Fibroblast of skin of back (primary cell): ENCODE results near the gene SEMA5B.

ENCODE experiments used
- DNase-seq: peaks from one replicate; pipeline ENCODE4 v3.0.0-alpha.2; 2013

SEMA5B gene

GRCh38 chr3:122969585-122970469 is 57.7 kb downstream of the SEMA5B start:
- peak; percentile 63 for DNase-seq

GRCh38 chr3:122967765-122968164 is 59.8 kb downstream of the SEMA5B start:
- no peak for DNase-seq

- no peak for DNase-seq
These were observed 60.2 kb downstream of the SEMA5B start for GRCh38 chr3:122967356-122967755.

DNA sequence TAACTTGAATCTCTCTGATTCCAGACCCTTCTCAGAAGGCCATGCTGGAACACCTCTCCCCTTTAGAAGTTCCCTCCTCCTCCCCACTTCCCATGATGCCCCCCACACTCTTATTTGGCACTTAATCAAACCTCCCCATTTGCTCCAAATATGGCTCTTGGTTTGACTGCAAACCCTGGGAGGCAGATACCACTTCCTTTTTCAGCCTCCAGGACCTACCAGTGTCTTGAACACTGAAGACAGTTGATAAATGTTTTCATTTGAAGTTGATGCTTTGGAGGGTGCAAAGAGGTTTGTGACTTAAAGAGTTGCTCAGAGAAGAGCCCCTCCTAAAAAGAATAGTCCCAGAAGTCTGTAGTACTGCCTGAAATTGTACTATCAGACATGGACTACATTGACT is 61.5 kb downstream of the SEMA5B start:
- no peak for DNase-seq

- no peak for DNase-seq
These were observed 62.8 kb downstream of the SEMA5B start for GRCh38 chr3:122964811-122965210.

DNA sequence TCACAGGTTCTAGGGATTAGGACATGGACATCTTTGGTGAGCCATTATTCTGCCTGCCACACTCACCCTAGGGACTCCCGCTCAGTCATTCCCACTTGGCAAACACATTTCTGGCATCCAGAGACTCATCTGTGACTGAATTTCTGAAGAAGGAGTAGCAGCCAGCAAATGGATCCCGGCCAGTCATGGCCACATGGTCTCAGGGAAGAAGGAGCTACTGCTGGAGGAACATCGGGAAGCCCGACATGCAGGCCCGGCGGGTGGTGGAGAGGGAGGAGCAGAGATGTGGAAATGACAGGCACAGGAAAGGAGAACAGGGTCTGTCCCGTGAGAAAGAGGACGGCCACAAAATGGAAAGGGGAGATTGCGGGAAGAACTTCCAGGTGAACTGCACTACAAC is 65.4 kb downstream of the SEMA5B start:
- no peak for DNase-seq

DNA sequence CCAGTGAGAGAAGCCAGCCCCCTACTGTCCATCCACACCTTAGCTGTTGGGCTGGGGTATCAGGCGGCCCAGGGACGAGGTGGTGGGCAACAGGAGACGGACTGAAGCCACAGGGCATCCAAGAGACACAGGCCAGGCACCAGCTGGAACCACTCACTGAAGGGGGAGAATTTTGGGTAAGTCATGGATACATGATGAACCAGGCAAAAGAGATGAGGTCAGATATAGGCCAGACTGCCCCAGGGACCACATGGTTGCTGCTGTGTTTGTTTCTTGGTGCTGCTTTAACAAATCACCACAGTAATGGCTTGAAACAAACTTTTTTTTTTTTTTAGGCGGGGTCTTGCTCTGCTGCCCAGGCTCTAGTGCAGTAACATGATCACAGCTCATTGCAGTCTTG is 66.4 kb downstream of the SEMA5B start:
- DNase-seq, result no peak

GRCh38 chr3:122960652-122961051 is 66.9 kb downstream of the SEMA5B start:
- no peak for DNase-seq

DNA sequence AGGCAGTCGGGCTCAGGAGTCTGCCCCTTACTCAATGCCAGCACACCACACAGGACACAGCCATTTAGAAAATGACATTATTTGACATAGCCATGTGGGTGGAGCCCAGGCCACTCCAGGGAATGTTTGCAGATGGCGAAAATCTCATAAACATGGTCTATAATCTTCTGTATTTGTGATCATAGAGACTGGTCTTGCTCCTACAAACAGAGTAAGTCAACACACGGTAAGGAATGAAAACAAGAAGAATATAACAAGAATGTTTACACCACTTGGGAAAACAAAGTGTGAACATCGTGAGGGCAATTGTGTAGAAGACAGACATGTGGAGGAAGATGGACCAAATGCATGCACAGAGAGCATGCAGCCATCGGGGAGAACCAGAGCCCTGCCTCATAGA is 68.2 kb downstream of the SEMA5B start:
- no peak for DNase-seq

DNA sequence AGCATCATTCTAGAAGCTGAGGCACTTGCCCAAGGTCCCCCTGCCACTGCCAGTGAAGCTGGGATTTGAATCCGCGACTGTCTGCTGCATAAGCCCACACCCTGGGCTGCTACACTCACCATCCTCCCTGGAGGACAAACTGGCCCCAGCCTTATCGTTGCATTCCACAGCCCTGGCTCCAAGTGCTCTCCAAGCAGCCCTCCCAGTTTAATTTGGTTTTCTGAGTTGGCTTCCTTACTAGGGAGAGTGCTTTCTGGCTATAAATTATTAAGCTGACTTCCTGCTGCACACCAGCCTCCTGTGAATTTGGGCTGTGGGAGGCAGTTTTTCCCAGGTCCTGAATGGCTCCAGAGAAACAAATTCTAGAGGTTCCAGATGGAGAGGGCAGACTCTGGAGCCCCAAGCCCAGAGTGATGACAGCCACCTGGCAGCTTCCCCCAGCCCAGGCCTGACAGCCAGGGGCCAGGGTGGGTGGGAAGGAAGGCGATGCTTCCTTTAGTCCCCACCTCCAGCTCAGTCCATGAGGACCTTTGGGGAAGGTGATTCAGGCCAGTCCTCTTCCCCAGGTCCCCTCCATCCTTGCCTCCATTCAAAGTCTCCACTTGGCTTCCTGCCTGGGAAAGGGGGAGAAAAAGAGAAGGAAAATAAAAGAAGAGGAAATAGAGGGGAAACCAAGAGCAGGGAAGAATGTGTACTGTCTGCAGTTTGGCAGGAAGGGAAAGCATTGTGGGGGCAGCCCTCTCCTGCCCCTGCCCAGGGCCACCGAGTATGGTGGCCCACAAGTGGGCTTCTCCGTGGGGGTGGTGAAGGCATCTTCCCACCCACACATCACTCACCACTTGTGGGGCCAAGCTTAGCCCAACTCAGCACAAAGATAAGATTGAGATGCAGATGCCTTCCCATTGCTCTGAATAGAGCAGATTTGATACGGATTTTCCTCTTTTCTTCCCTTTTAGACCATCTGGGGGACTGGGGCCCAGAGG is 69.6 kb downstream of the SEMA5B start:
- DNase-seq, result no peak

DNA sequence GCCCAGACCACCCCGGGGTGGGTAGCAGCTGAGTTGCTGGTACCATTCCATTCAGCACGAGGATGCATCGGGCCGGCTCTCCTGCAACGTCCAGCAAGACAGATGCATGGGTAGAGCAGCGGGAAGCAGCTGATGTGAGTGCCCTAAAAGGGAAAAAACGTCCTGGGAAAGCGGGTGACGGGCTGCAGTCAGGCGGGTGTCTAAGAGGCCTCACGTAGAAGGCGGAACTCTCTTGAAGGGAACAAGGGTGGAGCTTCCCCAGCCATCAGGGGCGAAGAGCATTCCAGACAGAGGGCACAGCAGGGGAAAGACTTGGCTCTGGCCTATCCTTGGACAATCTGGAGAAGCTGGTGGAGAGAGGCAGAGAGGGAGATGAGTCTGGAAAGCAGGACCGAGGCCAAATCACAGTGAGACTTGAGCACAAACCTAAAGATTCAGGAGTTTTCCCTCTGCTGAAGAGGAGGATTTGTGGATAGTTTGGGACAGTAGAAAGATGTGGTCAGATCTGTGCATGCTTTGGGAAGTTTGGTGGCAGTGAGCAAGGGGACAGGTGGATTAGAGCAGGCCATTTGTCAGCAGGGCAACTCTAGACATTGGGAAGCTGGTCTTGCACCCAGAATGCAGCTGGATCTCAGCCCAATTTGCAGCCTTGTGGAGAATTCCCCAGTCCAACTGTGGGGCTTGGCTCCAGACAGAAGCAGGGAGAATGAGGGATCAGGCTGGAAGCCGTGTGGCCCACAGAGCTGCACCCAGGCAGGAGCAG is 70.7 kb downstream of the SEMA5B start:
- no peak for DNase-seq

DNA sequence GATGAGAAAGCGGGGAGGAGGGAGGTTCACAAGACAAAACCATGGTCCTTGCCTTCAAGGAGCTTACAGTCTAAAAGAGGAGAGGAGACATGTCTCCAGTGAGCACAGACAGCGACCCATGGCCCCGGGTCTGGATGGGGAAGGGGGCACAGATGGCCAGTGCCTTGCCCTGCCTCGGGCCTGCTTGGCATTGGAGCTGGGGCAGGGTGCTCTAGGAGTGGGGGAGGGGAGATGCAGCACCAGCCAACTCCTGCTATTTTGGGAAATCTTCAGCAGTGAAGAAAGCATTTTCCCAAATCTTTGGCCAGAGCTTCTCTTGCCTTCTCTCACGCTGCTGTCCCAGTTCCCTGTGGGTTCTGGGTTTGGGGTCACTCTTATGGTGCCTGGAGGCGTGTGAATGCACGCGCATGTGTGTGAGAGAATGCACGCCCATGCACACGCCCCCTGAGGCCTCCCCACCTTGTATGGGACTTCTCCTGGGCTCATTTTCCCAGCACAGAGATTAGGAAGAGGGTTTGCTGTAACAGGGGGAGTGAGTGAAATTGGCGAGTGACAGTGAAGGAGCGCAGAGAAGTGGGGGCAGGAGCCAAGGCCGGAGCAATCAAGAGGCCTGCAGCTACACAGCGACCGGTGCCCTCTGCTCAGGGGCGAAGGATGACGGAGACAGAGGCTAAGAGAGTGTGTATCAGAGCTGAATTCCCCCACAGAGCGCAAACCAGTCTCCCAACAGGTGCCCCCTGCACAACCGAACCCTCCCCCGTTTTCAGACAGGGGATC is 71.5 kb downstream of the SEMA5B start:
- no peak for DNase-seq

GRCh38 chr3:122952520-122952919 is 75.0 kb downstream of the SEMA5B start:
- no peak for DNase-seq

- DNase-seq, result no peak
These were observed 79.2 kb downstream of the SEMA5B start for GRCh38 chr3:122948408-122948807.

DNA sequence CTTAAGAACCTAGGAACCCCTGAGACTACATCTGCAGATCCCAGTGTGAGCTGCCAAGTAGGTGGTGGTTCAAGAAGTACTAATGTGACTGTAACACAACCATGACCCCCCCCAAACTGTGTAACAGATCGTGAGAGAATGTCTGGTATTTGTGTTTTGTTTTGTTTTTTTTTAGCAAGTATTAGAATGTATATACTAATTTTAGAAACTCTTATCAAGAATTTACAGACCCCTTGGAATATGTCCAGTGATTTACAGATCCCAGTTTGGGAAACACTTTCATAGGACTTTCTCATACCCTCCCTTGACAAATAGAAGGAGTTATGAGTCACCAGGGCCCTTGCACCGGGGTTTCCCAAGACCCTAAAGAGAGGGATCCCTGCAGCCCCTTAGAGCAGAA is 79.8 kb downstream of the SEMA5B start:
- peak; percentile 77 for DNase-seq

DNA sequence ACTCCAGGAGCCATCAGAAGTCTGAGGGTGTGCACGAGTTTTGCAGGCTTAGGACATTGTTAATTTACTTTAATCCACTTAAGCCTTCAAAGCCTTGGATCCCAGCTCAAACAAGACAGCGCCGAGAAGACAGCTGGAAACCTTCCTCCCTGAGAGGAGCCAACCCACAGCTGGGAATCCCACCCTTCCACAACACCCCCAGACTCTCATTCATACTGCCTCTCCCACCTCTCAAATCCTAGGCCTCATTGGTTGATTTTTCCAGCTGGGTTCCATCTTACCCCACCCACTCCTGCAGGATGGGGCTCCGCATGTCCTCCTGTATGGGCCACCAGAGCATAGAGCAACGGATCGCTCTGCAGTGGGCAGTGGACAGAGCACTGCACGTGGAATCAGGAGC is 80.4 kb downstream of the SEMA5B start:
- DNase-seq, result no peak

DNA sequence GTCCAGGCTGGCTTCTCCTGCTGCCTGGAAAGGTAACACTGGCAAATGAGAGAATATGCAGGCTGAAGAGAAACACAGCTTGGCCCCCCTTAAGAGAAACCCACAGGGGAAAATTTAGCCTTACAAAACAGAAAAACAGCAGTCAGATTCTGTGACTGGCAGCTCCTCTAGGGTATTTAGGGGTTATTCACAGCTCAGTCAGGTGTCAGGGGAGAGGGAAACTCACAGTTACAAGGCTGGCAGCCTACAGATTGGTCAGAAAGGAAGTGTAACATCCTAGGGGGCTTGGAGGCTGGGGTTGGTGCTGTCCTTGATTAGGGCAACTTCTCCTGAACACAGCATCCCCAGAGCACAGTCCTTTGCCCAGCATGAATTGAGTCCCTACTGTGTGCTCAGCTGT is 81.4 kb downstream of the SEMA5B start:
- no peak for DNase-seq

DNA sequence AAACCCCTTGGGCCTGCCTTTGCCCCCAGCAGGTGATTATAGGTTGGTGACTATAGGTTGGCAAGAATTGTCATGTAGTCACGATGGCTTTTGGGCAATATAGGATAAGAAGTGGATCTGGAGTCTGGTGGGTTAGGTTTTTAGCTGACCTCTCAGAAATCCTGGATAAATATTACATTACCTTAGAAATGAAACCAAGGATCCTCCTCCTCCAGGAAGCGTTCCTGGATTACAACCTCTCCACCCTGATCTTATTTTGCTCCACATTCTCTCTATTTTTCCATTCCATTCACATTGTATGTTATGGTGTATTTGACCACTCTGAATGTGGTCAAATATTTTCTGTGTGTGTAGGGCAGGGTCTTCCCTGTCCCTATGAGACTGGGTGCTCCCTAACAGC is 82.3 kb downstream of the SEMA5B start:
- DNase-seq, result no peak

DNA sequence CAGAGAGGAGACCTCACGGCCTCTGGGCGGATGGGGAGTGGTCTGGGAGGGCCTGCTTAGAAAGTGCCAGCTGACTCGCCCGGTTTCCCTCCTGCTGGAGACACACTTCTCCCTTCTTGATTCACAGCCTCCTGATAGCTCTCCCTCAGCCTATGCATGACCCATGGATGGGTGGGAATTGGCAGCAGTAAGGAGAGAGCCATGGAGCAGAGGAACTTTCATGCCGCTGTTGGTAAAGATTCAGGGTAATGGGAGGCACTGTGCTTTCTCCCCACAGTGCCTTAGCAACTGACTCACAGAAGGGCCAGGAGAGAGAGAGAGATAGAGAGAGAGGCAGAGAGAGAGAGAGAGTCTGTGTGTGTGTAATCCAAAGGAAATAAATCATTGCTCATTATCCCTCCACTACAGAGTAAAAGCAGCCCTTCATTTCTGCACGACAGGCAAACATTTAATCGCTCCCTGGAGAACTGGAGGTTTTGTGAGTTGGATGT is 82.8 kb downstream of the SEMA5B start:
- DNase-seq, result peak; percentile 62

- no peak for DNase-seq
These were observed 83.8 kb downstream of the SEMA5B start for GRCh38 chr3:122943828-122944190.

GRCh38 chr3:122942937-122943827 is 84.4 kb downstream of the SEMA5B start:
- peak; percentile 63 for DNase-seq
